DMS114 treated with DMSO at 0.1 percent for 48 hours (cell line): ENCODE data around the gene PIP5K1B.
A peak's percentile ranks its signal among the peaks of the same experiment; 100 is the strongest.

Source experiments
- DNase-seq: peaks from one replicate; lab custom pipeline; 2025; ENCODE audit not compliant: unreplicated experiment; lab: John Stamatoyannopoulos, UW

Gene PIP5K1B

DNA sequence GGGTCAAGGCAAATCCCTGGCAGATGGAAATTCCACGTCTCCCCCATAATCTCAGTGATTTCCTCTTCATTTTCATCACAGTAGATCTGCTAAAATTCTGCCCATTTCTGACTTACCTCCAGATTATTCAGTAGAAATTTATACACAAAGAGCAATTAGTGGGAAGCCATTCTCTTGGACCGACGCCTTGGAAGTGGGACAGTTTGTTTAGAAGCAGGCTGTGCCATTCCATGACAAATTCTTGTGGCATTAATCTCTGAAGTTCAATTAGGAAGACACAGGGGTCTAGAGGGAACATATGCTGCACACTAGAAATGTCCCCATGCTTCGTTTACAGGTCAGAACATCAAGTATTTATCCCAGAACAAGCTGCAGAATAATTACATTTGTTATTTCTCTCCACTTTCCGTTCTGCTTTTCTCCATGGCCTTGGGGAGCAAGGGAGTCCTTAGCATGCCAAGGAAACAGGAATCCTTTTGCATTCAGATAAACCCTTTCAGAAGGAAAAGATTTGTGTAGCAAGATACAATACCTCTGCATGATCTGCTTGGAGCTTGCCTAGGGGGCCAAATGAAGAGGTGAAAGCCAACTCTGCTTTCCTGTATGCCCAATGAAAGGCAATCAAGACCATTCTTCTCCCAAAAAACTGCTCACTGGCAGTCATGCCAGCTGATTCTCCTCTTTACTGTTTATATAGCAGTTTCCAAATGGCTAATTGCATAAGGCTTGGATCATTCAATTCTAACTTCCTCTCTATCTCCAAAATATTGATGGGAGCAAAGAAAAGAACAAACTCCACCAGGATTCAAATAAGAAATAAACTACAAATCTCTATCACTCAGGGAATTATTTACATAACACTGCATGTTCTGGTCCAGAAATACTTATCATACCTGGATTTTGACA lies 311.4 kb downstream of the PIP5K1B start:
- DNase-seq = no peak

DNA sequence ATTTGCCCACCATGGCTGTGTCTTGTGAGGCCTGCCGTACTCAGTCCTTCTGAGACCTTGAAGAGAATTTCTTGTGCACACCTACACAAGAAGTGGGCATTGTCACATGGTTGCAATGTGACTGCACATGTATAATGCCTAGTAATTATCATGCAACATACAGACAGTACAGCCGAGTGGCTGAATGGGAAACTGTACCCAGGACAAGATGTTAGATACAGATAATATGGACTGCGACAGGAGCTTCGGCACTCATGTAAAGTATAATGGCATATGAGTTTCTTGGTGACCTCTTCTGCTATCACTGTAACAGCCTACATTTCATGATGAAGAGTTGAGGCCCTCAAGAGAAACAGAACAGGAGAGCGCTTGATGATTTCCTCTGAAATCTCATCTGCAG lies 313.7 kb downstream of the PIP5K1B start:
- DNase-seq = no peak

GRCh38 chr9:69019808-69020207 lies 314.8 kb downstream of the PIP5K1B start:
- DNase-seq = no peak

DNA sequence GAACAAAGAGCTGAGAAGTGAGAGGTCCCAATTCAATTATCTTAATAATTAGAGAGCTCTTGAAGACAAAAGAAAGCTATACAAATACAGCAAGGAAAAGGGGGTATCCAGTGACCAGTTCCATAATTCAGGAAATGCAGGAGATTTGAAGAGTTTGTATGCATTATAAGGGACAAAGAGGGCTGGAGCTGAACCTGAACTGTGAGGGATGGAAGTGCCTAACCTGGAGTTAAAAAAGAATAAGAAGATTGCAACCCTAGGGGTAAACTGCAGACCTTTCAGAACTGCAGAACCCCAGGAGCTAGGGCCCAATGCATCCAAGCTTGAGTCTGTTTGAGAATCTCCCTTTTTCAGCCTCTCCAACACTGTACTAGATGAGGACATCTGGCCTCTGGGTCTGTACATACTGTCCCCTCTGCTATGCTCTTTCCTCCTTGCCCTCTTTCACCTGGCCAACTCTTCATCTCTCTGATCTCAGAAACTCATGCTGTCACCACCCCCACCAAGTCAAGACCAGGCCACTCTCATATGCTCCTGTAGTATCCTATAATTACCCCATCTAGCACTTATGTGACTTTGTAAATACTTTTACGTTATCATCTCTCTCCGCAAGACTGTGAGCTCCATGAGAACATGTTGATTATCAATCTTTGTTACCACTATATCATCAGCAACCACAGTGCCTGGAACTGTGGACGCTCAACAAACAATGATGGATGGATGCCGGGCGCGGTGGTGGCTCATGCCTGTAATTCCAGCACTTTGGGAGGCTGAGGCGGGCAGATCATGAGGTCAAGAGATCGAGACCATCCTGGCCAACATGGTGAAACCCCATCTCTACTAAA lies 315.5 kb downstream of the PIP5K1B start:
- DNase-seq = no peak

DNA sequence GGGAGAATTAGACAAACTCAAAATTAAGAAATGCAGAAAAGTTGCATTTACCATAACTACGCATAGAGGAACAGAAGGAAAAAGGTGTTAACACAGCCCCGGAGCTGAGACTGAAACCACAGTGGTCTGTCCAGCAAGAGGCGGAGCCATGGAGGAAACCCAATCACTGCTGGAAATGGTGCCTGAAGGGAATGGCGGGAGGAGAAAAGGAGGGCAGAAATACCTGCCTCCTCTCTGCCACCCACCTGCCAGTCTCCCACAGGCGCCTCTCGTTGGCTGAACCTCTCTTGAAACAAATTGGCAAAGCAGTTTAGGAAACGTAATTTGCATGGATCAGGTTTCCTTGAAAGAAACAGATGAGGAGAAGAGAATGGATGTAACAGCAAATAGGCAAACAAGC lies 318.6 kb downstream of the PIP5K1B start:
- DNase-seq = no peak

DNA sequence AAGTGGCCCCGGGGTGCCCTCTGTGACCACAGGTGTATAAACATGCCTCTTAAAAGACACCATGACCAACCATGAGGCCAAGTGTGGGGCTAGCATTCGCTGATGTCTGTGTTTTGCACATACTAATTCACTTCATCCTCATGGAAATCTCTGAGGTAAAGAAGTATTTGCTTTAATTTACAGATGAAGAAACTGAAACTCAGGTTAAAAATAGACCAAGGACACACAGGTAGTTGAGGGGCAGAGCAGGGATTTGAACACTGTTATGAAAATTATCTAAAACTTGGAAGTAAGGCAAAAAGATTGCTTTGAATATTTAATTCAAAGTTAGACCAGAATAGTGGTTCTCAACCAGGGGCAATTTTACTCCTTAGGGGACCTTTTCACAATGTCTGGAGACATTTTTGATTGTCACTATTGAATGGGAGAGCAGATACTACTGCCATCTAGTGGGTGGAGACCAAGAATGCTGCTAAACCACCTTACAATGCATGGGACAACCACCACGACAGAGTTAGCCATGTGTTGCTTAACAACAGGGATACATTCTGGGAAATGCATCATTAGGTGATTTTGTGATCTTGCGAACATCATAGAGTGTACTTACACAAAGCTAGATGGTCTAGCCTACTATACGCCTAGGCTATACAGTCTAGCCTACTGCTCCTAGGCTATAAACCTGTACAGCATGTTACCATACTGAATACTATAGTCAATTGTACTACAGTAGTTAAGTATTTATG lies 322.5 kb downstream of the PIP5K1B start:
- DNase-seq = peak; percentile 39

- DNase-seq = no peak
Measured at GRCh38 chr9:69028754-69029153, 323.7 kb downstream of the PIP5K1B start.

DNA sequence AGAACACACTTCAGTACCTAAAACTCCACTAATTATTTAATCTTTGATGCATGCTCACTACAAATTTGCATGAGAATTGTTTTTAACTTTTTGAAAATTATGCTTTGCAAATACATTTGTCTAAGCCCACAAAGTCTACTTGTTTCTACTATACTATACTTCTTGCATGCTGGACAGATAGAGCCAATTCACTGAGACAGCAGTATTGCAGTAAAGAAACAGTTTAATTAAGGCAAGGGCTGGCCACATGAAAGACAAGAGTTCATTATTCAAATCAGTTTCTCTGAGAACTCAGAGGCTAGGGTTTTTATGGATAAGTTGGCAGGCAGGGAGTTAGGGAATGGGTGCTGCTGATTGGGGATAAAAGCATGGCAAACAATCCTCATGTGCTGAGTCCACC lies 324.5 kb downstream of the PIP5K1B start:
- DNase-seq = no peak

- no peak for DNase-seq
Measured at GRCh38 chr9:69030851-69031645, 326.0 kb downstream of the PIP5K1B start.

DNA sequence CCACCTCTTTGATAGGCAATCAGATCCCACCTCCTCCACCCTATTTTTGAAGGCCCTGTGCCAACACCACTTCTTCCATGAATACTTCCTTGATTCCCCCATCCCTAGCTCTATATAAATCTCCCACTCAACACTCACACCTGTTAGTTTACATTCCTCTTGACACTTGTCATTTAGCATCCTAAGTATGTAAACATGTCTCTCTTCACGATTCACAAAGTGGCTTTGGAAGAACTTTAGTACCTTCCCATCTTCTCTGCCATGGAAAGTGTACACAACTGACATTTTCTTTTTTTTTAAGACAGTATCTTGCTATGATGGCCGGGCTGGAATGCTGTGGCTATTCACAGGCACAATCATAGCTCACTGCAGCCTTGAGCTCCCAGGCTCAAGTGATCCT lies 329.0 kb downstream of the PIP5K1B start:
- no peak for DNase-seq

- DNase-seq = peak; percentile 21
Measured at GRCh38 chr9:69035438-69036308, 330.6 kb downstream of the PIP5K1B start, which contains the start of gene FXN. Gene FXN (plus strand): TSS chr9:69035752. CDS start chr9:69035783, 31 bp downstream.

GRCh38 chr9:69036309-69036708 lies 331.3 kb downstream of the PIP5K1B start:
- DNase-seq = no peak

DNA sequence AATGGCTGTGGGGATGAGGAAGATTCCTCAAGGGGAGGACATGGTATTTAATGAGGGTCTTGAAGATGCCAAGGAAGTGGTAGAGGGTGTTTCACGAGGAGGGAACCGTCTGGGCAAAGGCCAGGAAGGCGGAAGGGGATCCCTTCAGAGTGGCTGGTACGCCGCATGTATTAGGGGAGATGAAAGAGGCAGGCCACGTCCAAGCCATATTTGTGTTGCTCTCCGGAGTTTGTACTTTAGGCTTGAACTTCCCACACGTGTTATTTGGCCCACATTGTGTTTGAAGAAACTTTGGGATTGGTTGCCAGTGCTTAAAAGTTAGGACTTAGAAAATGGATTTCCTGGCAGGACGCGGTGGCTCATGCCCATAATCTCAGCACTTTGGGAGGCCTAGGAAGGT lies 331.8 kb downstream of the PIP5K1B start:
- no peak for DNase-seq

GRCh38 chr9:69040646-69041045 lies 335.6 kb downstream of the PIP5K1B start:
- no peak for DNase-seq

DNA sequence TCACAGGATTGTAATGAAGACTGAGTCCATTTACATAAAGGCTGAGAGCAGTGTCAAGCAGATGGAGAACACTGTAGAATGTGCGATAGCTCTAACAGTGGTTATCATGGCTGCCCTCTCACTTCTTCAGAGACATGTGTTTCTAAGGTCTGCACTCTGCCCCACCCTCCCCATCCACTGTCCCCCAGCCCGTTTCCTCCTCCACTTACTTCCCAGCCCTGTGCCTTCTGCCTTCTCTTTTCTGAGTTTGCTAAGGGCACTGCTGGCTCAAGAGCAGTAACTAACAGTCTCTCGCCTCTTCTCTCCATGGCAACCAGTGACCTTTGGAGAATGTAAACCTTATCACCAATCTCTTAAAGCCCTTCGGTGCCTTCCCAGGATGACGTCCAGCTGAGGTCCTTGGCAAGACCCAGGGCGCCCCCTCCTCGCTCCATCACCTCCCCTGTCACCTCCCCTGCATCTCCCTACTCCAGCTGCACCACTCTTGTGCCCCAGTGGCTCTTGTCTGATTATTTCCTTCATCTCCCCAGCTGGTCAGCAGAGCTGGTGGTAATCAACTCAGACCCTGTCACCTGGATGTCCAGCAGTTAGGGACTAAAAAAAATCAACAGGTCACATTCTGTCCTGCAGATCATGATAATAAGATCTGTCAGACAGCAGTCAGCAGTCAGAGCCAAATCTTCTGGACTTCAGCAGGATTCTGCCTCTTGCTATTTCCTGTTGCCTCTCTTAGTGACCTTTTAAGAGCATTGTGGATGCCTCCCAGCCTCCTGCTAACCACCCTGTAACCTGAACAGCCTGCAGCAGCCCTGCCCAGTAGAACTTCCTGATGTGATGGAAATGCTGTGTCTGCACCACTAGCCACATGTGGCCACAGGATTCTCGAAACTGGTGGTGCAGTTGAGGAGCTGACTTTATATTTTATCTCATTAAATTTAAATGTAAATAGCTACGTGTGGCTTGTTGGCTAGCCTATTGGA lies 339.5 kb downstream of the PIP5K1B start:
- DNase-seq = no peak

DNA sequence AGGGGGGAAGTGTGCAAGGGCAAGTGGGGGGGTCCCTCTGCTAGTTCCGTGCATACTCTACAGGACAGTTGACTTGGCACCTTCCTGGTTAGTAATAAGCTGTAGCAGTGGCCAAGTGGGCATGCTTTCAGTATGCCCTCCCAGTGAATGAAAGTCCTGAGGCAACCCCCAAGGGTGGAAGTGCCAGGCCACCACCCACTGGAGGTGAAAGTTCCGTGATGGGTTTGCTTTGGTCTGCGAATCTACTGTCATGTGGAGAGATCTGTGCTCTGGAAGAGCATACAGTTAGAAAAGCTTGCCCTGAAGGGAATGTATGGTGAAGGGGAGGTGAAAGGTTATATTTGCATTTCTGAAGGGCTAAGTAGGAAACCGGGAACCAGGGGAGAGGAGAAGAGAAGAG lies 340.8 kb downstream of the PIP5K1B start:
- DNase-seq = no peak

DNA sequence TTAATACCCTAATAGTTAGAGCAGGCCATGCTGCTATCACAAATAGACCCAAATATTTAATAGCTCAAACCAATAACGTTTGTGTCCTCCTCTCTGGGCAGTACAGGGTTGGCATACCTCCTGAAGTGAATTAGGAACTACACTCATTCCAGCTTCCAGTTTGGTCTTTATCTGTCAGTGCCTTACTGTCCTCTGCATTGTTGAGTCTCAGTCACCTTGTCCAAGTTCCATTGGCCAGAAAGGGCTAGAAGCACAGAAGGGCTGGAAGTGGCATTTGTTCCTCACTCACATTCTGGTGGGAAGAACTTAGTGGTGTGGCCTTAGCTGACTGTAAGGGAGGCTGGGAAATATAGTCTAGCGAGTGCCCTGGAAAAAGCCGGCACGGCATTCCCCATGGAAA lies 341.7 kb downstream of the PIP5K1B start:
- no peak for DNase-seq

GRCh38 chr9:69047371-69047770 lies 342.3 kb downstream of the PIP5K1B start:
- DNase-seq = no peak
